H1 (cell line): ENCODE measurements around the gene CAMTA1.

ENCODE experiments used
- BCL11A ChIP-seq, 2 experiments: IDR thresholded peaks; one replicate each; pipeline ENCODE4 v1.6.1; 2011; ENCODE audit warnings: low read depth in 2 of 2, low read length in 2 of 2, mild to moderate bottlenecking in 2 of 2
- CEBPB ChIP-seq: IDR thresholded peaks from 2 replicates; pipeline ENCODE4 v1.6.1; 2012; ENCODE audit warnings: low read depth, low read length
- CTCF ChIP-seq, 3 experiments: IDR thresholded peaks; 1 replicate in 2 of 3; 2 replicates in 1 of 3; pipeline versions ENCODE4 v1.5.1 to v1.6.1; 2011; ENCODE audit warnings: low read length in 3 of 3, mild to moderate bottlenecking in 3 of 3, inconsistent platforms in 2 of 3, low read depth in 1 of 3, moderate library complexity in 1 of 3; ENCODE audit not compliant: insufficient read depth in 1 of 3; ENCODE audit errors: control extremely low read depth in 1 of 3
- EGR1 ChIP-seq: IDR thresholded peaks from 2 replicates; pipeline ENCODE4 v1.6.1; 2011; ENCODE audit warnings: low read depth, low read length, borderline replicate concordance
- GTF2F1 ChIP-seq: IDR thresholded peaks from 2 replicates; pipeline ENCODE4 v1.6.1; 2012; ENCODE audit warnings: low read depth, low read length, improper control_type of control experiment, borderline replicate concordance
- POLR2A ChIP-seq, 2 experiments: IDR thresholded peaks; 1 replicate in 1 of 2; 2 replicates in 1 of 2; pipeline ENCODE4 v1.6.1; 2011; ENCODE audit warnings: low read depth in 2 of 2, low read length in 2 of 2, mild to moderate bottlenecking in 2 of 2; ENCODE audit errors: control extremely low read depth in 1 of 2
- POLR2AphosphoS5 ChIP-seq: IDR thresholded peaks from 2 replicates; pipeline ENCODE4 v1.6.1; 2011; ENCODE audit warnings: low read depth, low read length
- POU5F1 ChIP-seq: IDR thresholded peaks from 2 replicates; pipeline ENCODE4 v1.6.1; 2011; ENCODE audit warnings: low read depth, mild to moderate bottlenecking, low read length, moderate library complexity
- RAD21 ChIP-seq, 2 experiments: IDR thresholded peaks in 1 of 2; conservative IDR thresholded peaks in 1 of 2; 2 replicates each; pipeline ENCODE4 v1.6.1; 2011; ENCODE audit warnings: low read depth in 2 of 2, low read length in 2 of 2, improper control_type of control experiment in 1 of 2, inconsistent platforms in 1 of 2, mild to moderate bottlenecking in 1 of 2, moderate library complexity in 1 of 2
- RNF2 ChIP-seq: fragments of 200-900, 300-1000 bp; sonication (generic); IDR thresholded peaks from 2 replicates; pipeline ENCODE4 v1.7.1; 2016; ENCODE audit warnings: borderline replicate concordance, low read depth, mild to moderate bottlenecking, antibody characterized with exemption, low read length; ENCODE audit not compliant: poor library complexity, severe bottlenecking; ENCODE audit errors: missing control alignments
- SIN3A ChIP-seq, 2 experiments: IDR thresholded peaks in 1 of 2; conservative IDR thresholded peaks in 1 of 2; 2 replicates each; pipeline ENCODE4 v1.6.1; 2011 to 2012; ENCODE audit warnings: low read length in 2 of 2, improper control_type of control experiment in 1 of 2, low read depth in 1 of 2, mild to moderate bottlenecking in 1 of 2
- TAF1 ChIP-seq: IDR thresholded peaks from 2 replicates; pipeline ENCODE4 v1.6.1; 2011; ENCODE audit warnings: mild to moderate bottlenecking, low read depth, low read length
- YY1 ChIP-seq: IDR thresholded peaks from 2 replicates; pipeline ENCODE4 v1.6.1; 2011; ENCODE audit warnings: low read depth, mild to moderate bottlenecking, low read length

DNA sequence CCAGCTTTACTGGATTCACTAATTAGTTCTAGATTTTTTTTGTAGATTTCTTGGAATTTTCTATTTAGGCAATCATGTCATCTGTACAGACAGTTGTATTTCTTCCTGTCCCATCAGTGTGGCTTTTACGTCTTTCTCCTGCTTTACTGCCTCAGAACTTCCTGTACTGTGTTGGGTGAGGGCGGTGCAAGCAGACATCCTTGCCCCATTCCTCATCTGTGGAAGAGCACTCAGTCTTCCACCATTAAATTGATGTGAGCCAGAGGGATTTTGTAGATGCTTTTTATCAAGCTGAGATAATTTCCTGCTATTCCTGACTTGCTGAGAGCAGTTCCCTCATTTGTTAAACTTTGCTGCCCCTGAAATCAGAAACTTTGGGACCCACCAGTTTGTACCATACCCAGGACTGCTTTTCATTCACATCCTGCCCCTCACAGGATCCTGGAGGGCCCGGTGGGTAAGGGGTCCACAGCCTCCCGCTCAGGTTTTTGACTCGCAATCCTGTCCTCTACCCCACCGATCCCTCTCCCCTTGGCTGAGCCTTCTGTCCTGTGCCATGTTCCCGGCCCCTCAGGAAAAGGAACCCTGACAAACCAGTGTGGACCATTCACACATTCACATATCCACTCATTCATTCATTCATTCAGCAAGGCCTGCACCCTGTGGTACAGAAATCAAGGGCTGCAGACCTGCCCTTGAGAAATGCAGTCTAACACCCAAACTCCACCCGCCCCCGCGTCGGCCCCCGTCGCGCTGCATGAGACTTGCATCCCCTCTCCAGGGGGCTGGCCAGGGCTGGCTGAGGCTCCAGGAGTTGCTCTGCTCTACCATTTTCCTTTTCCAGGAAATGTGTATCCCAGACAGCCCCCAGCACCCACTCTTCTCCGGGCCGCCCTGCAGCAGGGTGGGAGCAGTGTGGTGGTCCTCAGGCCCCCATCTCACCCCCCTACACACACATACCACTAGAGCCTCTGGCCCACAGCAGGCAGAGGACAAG, 739.4 kb downstream of the CAMTA1 start:
- TF ChIP-seq YY1 (no peak), EGR1 (no peak), CTCF (IDR thresholded peaks at IDR 0.05; ENCODE audit: control extremely low read depth in 1 of 3, insufficient read depth in 1 of 3, low read depth in 1 of 3, low read length in 3 of 3) (no peak), SIN3A (conservative IDR thresholded peaks at IDR 0.05 in 1 of 2, IDR thresholded peaks at IDR 0.05 in 1 of 2; ENCODE audit: low read depth in 1 of 2, low read length in 2 of 2) (no peak), TAF1 (no peak), POLR2A (IDR thresholded peaks at IDR 0.05; ENCODE audit: control extremely low read depth in 1 of 2, low read depth in 2 of 2, low read length in 2 of 2) (no peak), RAD21 (IDR thresholded peaks at IDR 0.05 in 1 of 2, conservative IDR thresholded peaks at IDR 0.05 in 1 of 2; ENCODE audit: low read depth in 2 of 2, low read length in 2 of 2) (no peak), GTF2F1 (no peak), CEBPB (no peak), POLR2AphosphoS5 (no peak), POU5F1 (no peak), BCL11A (IDR thresholded peaks at IDR 0.05; ENCODE audit: low read depth in 2 of 2, low read length in 2 of 2) (no peak), RNF2 (no peak)
